ENCODE data around the gene NUP188.
A peak's percentile ranks its signal among the peaks of the same experiment; 100 is the strongest.
"Not testable (repeated sequence)": the region's sequence is repeated elsewhere in the genome, so short reads cannot be mapped to it uniquely, and the experiment has no call there.

NUP188 gene

GRCh38 chr9:128998462-128998861, 51.0 kb downstream of the NUP188 start:
- H3K36me3 Mint-ChIP-seq (ENCODE audit: low read depth), result peaks cover 95% of the 10 kb centered on the region
- H3K4me3 Mint-ChIP-seq, result no peak overlapping the region
- H3K27ac Mint-ChIP-seq, result no peak overlapping the region
- H3K27me3 Mint-ChIP-seq (ENCODE audit: low read depth, poor library complexity), result no peaks in the 10 kb centered on the region
- TF ChIP-seq CTCF (IDR thresholded peaks at IDR 0.05), result no peak
- no peaks in the 10 kb centered on the region for H3K4me1 Mint-ChIP-seq
- DNase-seq, result no peak
- no peaks in the 10 kb centered on the region for H3K9me3 Mint-ChIP-seq

DNA sequence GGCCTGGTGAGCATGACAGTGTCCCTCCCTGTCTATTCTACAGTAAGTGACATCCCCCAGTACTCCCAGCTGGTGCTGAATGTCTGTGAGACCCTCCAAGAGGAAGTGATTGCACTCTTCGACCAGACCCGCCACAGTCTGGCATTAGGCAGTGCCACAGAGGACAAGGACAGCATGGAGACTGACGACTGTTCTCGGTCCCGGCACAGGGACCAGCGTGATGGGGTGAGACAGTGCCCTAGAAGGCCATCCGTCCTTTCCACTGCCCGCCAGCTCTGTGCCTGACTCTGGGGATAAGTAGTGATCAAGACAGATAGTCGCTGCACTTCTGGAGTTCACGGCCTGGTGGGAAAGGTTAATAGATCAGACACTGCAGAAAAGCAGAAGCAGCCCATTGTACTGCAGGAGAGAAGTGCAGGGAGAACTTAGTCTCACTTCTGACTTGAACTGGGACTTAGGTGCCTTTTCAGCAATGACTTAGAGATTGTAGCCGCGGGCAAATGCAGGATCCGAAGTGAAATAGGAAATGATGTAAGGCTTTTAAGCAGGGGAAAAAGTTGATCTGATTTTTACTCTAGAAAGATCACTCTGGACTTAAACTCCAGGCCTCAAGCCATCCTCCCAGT, 52.2 kb downstream of the NUP188 start:
- Mint-ChIP-seq H3K27ac (peak overlapping the region; percentile 37), H3K4me1 (no peaks in the 10 kb centered on the region), H3K36me3 (ENCODE audit: low read depth) (peaks cover 86% of the 10 kb centered on the region), H3K27me3 (ENCODE audit: low read depth, poor library complexity) (no peaks in the 10 kb centered on the region), H3K9me3 (no peaks in the 10 kb centered on the region), H3K4me3 (no peak overlapping the region)
- DNase-seq, result no peak
- no peak for TF ChIP-seq CTCF (IDR thresholded peaks at IDR 0.05)

DNA sequence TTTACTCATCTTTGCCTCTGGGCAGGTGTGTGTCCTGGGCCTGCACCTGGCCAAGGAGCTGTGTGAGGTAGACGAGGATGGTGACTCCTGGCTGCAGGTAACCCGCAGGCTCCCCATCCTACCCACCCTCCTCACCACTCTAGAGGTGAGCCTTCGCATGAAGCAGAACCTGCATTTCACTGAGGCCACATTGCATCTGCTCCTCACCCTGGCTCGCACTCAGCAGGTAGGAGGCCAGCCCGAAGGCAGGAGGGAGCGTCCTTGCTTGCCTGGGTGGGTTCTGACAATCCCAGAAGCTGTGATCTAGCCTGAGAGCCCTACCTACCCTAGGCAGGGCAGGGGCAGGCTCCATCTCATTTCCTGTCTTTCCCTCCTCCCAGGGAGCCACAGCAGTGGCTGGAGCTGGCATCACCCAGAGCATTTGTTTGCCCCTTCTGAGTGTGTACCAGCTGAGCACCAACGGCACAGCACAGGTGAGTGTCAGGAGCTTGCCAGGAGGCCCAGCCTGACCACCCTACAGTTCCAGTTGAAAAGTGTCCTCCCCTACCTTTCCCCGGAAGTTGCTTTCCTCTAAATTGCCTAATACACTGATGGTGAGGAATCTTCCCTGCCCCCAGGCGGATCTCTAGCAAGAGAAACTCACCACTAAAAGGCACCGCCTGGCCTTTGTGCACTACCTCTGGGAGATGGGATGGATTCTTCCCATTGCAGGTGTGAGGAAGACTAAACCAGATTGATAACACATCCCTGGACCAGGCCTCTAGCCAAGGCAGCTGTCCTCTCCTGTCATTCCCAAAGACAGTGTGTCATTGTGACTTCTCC, 54.2 kb downstream of the NUP188 start:
- Mint-ChIP-seq H3K27me3 (ENCODE audit: low read depth, poor library complexity) (no peaks in the 10 kb centered on the region), H3K27ac (peak overlapping the region; percentile 42), H3K9me3 (no peaks in the 10 kb centered on the region), H3K36me3 (ENCODE audit: low read depth) (peaks cover 77% of the 10 kb centered on the region), H3K4me1 (no peaks in the 10 kb centered on the region), H3K4me3 (no peak overlapping the region)
- DNase-seq, result no peak
- no peak for TF ChIP-seq CTCF (IDR thresholded peaks at IDR 0.05)

- DNase-seq, result no peak
These were observed 55.5 kb downstream of the NUP188 start for GRCh38 chr9:129002992-129003391.

DNA sequence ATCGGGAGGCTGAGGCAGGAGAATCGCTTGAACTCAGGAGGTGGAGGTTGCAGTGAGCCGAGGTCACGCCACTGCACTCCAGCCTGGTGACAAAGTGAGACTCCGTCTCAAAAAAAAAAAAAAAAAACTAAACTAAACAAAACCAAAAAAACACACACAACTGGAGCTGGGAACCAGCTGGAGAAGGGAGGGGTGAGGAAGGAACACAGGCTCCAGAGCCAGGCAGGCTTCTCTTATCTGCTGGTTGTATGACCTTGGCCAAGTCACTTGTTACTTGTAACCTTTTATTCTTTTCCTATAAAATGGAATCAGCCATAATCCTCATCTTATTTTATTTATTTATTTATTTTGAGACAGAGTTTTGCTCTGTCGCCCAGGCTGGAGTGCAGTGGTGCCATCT, 56.7 kb downstream of the NUP188 start:
- H3K4me3 Mint-ChIP-seq; H3K4me1 Mint-ChIP-seq; DNase-seq; H3K27ac Mint-ChIP-seq; H3K9me3 Mint-ChIP-seq; H3K27me3 Mint-ChIP-seq (ENCODE audit: low read depth, poor library complexity): not testable (repeated sequence)
- peaks cover 61% of the 10 kb centered on the region for H3K36me3 Mint-ChIP-seq (ENCODE audit: low read depth)

More at GRCh38 chr9:129002992-129003391, 55.5 kb downstream of the NUP188 start:
- H3K27ac Mint-ChIP-seq, result peak overlapping the region; percentile 45
- no peaks in the 10 kb centered on the region for H3K27me3 Mint-ChIP-seq (ENCODE audit: low read depth, poor library complexity)
- TF ChIP-seq CTCF (IDR thresholded peaks at IDR 0.05), result no peak
- H3K4me1 Mint-ChIP-seq, result no peaks in the 10 kb centered on the region
- H3K9me3 Mint-ChIP-seq, result no peaks in the 10 kb centered on the region
- peaks cover 73% of the 10 kb centered on the region for H3K36me3 Mint-ChIP-seq (ENCODE audit: low read depth)
- no peak overlapping the region for H3K4me3 Mint-ChIP-seq

DNA sequence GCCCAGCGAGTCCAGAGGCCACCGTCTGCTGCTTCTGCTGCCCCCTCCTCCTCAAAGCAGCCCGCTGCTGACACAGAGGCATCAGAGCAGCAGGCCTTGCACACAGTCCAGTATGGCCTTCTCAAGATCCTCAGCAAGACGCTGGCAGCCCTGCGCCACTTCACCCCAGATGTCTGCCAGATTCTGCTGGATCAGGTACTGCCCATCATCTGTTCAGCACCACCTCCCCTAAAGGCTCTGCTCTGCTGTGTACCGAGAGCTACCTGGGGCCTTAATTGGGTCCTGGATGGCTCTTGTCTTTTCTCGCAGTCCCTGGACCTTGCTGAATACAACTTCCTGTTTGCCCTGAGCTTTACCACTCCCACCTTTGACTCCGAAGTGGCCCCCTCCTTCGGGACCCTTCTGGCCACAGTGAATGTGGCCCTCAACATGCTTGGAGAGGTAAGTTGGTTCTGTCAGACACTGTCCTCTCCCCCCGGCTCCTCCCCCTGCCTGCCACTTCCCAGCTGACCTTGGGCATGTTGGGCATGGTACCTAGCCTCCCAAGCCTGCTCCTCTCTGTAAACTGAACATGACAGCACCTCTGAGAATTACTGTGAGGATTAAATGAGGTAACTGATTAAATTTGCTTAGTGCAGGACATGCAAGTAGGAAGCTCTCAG, 58.0 kb downstream of the NUP188 start:
- no peak for TF ChIP-seq CTCF (IDR thresholded peaks at IDR 0.05)
- peak overlapping the region; percentile 98 for H3K27ac Mint-ChIP-seq
- no peaks in the 10 kb centered on the region for H3K4me1 Mint-ChIP-seq
- no peaks in the 10 kb centered on the region for H3K27me3 Mint-ChIP-seq (ENCODE audit: low read depth, poor library complexity)
- H3K9me3 Mint-ChIP-seq, result no peaks in the 10 kb centered on the region
- H3K36me3 Mint-ChIP-seq (ENCODE audit: low read depth), result peaks cover 48% of the 10 kb centered on the region
- no peak for DNase-seq
- H3K4me3 Mint-ChIP-seq, result no peak overlapping the region
